Breast epithelium (tissue), 4 donors: ENCODE results near the gene DDC. TPM values are rescaled to one million over a fixed set of nuclear protein-coding genes. Genes with fewer than 3 reads are reported as not detected.
A peak's percentile ranks its signal among the peaks of the same experiment; 100 is the strongest.

Experiments used
- DNase-seq, 2 donors: peaks; one replicate each; pipeline ENCODE4 v3.0.0-alpha.2; 2019; ENCODE audit warnings: low spot score in 2 of 2
- H3K27ac ChIP-seq, 2 donors: fragments of 200-600 bp; sonication (generic) in 1 of 2; one replicate each; pipeline ENCODE4 v1.5.1; 2016 to 2019; ENCODE audit warnings: mild to moderate bottlenecking in 1 of 2
- H3K27me3 ChIP-seq, 2 donors: fragments of 200-600 bp; sonication (generic) in 1 of 2; one replicate each; pipeline versions ENCODE4 v1.5.1 to v1.6.0; 2017 to 2019; ENCODE audit warnings: control low read depth in 1 of 2, mild to moderate bottlenecking in 1 of 2
- H3K36me3 ChIP-seq: fragments of 200-600 bp; one replicate; pipeline ENCODE4 v1.5.1; 2019
- H3K4me1 ChIP-seq, 2 donors: fragments of 200-600 bp; sonication (generic); one replicate each; pipeline ENCODE4 v1.5.1; 2016 to 2019; ENCODE audit warnings: control low read depth in 1 of 2
- H3K4me3 ChIP-seq, 3 donors: fragments of 200-600 bp; sonication (generic); 1 replicate in 2 of 3; 2 replicates in 1 of 3; pipeline ENCODE4 v1.5.1; 2016 to 2019; ENCODE audit warnings: mild to moderate bottlenecking in 3 of 3, moderate library complexity in 2 of 3
- H3K9me3 ChIP-seq, 2 donors: fragments of 200-600 bp; sonication (generic) in 1 of 2; one replicate each; pipeline ENCODE4 v1.5.1; 2016 to 2019; ENCODE audit warnings: control low read depth in 1 of 2
- CTCF ChIP-seq, 3 donors: fragments of 450-650 bp; IDR thresholded peaks; one replicate each; pipeline ENCODE4 v1.5.1; 2016 to 2017; ENCODE audit warnings: antibody characterized with exemption in 3 of 3, mild to moderate bottlenecking in 3 of 3, moderate library complexity in 3 of 3
- POLR2A ChIP-seq: fragments of 450-650 bp; IDR thresholded peaks from one replicate; pipeline ENCODE4 v1.6.1; 2016; ENCODE audit warnings: antibody characterized with exemption, mild to moderate bottlenecking, moderate library complexity
- POLR2AphosphoS5 ChIP-seq, 3 donors: sonication (generic); formaldehyde crosslinking; IDR thresholded peaks; one replicate each; pipeline ENCODE4 v1.6.1; 2017; ENCODE audit warnings: antibody characterized with exemption in 3 of 3
- intact Hi-C: fragments of 100-400 bp; cut with DNase I; formaldehyde crosslinking; loops from one replicate; pipeline ENCODE4 v1.15.1; 2023; ENCODE audit warnings: low total_unique reads
- total RNA-seq, 3 donors: library from RNA; depleted of rRNA; stranded (reverse); fragments of >200 nt; gene quantifications; one replicate each; pipeline ENCODE4 v1.1.0, GENCODE V29; 2016

Gene DDC
- total RNA-seq, 3 donors from 2014 or later, result 0.29 to 0.33 TPM; not detected in 1

- Histone ChIP-seq H3K4me3 (no peak overlapping the region), H3K36me3 (no peaks in the 10 kb centered on the region), H3K27ac (no peak overlapping the region), H3K4me1 (no peaks in the 10 kb centered on the region), H3K27me3 (no peaks in the 10 kb centered on the region), H3K9me3 (no peaks in the 10 kb centered on the region)
- no peak for TF ChIP-seq POLR2AphosphoS5 (IDR thresholded peaks at IDR 0.05)
- TF ChIP-seq CTCF (IDR thresholded peaks at IDR 0.05), result no peak
- no peak for TF ChIP-seq POLR2A
- intact Hi-C loops, result no loop called here
- no peak for DNase-seq
Observed at GRCh38 chr7:50558294-50559053, 6.7 kb downstream of the DDC start.

- no peak overlapping the region for H3K4me3 ChIP-seq
- no peaks in the 10 kb centered on the region for H3K36me3 ChIP-seq
- intact Hi-C loops, result no loop called here
- no peaks in the 10 kb centered on the region for H3K4me1 ChIP-seq
- no peaks in the 10 kb centered on the region for H3K27me3 ChIP-seq
- no peak overlapping the region for H3K27ac ChIP-seq
- no peak for TF ChIP-seq POLR2A
- no peaks in the 10 kb centered on the region for H3K9me3 ChIP-seq
- no peak for DNase-seq
Observed at GRCh38 chr7:50557099-50557498, 8.1 kb downstream of the DDC start.

GRCh38 chr7:50556247-50556991 is 8.8 kb downstream of the DDC start:
- TF ChIP-seq POLR2AphosphoS5 (IDR thresholded peaks at IDR 0.05) (no peak), POLR2A (no peak), CTCF (IDR thresholded peaks at IDR 0.05) (no peak)
- Histone ChIP-seq H3K4me3 (no peak overlapping the region), H3K4me1 (no peaks in the 10 kb centered on the region), H3K36me3 (no peaks in the 10 kb centered on the region), H3K27me3 (no peaks in the 10 kb centered on the region), H3K27ac (peak overlapping the region in 1 of 2 donors; percentile 29), H3K9me3 (no peaks in the 10 kb centered on the region)
- no peak for DNase-seq
- intact Hi-C loops, result no loop called here

- intact Hi-C loops, result no loop called here
- TF ChIP-seq POLR2AphosphoS5 (IDR thresholded peaks at IDR 0.05) (no peak), CTCF (IDR thresholded peaks at IDR 0.05) (no peak), POLR2A (no peak)
- H3K36me3 ChIP-seq, result no peaks in the 10 kb centered on the region
- peak overlapping the region in 1 of 2 donors; percentile 29 for H3K27ac ChIP-seq
- H3K27me3 ChIP-seq, result no peaks in the 10 kb centered on the region
- H3K9me3 ChIP-seq, result no peaks in the 10 kb centered on the region
- no peak overlapping the region for H3K4me3 ChIP-seq
- no peak for DNase-seq
- H3K4me1 ChIP-seq, result no peaks in the 10 kb centered on the region
Observed at GRCh38 chr7:50555594-50556140, 9.5 kb downstream of the DDC start.

GRCh38 chr7:50554431-50555322 is 10.5 kb downstream of the DDC start:
- intact Hi-C loops, result no loop called here
- Histone ChIP-seq H3K36me3 (no peaks in the 10 kb centered on the region), H3K27ac (no peak overlapping the region), H3K4me1 (no peaks in the 10 kb centered on the region), H3K4me3 (no peak overlapping the region), H3K9me3 (no peaks in the 10 kb centered on the region), H3K27me3 (no peaks in the 10 kb centered on the region)
- no peak for DNase-seq
- TF ChIP-seq POLR2A, result no peak
- no peak for TF ChIP-seq POLR2AphosphoS5 (IDR thresholded peaks at IDR 0.05)
